ENCODE measurements around the gene LRIG3.

LRIG3 gene

GRCh38 chr12:58932806-58933681 is 12.7 kb upstream of the LRIG3 start:
- no peak for DNase-seq

- no peak for DNase-seq
Measured at GRCh38 chr12:58931518-58931917, 11.2 kb upstream of the LRIG3 start.

- no peak for DNase-seq
Measured at GRCh38 chr12:58930770-58931324, 10.5 kb upstream of the LRIG3 start.

- DNase-seq = no peak
Measured at GRCh38 chr12:58927120-58927519, 6.8 kb upstream of the LRIG3 start.

- DNase-seq = no peak
Measured at GRCh38 chr12:58926586-58926985, 6.3 kb upstream of the LRIG3 start.

GRCh38 chr12:58925751-58926150 is 5.4 kb upstream of the LRIG3 start:
- no peak for DNase-seq

GRCh38 chr12:58925111-58925611 is 4.9 kb upstream of the LRIG3 start:
- no peak for DNase-seq

- no peak for DNase-seq
Measured at GRCh38 chr12:58924652-58925051, 4.3 kb upstream of the LRIG3 start.

GRCh38 chr12:58923781-58924180 is 3.5 kb upstream of the LRIG3 start:
- no peak for DNase-seq

GRCh38 chr12:58922849-58923248 is 2.5 kb upstream of the LRIG3 start:
- no peak for DNase-seq

GRCh38 chr12:58920961-58921861 is 907 bp upstream of the LRIG3 start:
- no peak for DNase-seq

GRCh38 chr12:58919231-58920101 is 838 bp downstream of the LRIG3 start:
- DNase-seq = no peak

- no peak for DNase-seq
Measured at GRCh38 chr12:58918469-58918844, 1.8 kb downstream of the LRIG3 start.

GRCh38 chr12:58917699-58918468 is 2.4 kb downstream of the LRIG3 start:
- no peak for DNase-seq

GRCh38 chr12:58916921-58917511 is 3.3 kb downstream of the LRIG3 start:
- no peak for DNase-seq

- DNase-seq = no peak
Measured at GRCh38 chr12:58916161-58916621, 4.1 kb downstream of the LRIG3 start.

- DNase-seq = no peak
Measured at GRCh38 chr12:58915634-58916033, 4.7 kb downstream of the LRIG3 start.

- no peak for DNase-seq
Measured at GRCh38 chr12:58915037-58915436, 5.3 kb downstream of the LRIG3 start.

GRCh38 chr12:58914457-58914856 is 5.8 kb downstream of the LRIG3 start:
- DNase-seq = no peak

GRCh38 chr12:58907391-58907790 is 12.9 kb downstream of the LRIG3 start:
- no peak for DNase-seq

- DNase-seq = no peak
Measured at GRCh38 chr12:58906917-58907316, 13.4 kb downstream of the LRIG3 start.
